GM10847 (cell line): ENCODE results near the gene SDCCAG8.

Experiments used
- POLR2A ChIP-seq: IDR thresholded peaks from 2 replicates; pipeline ENCODE4 v1.6.1; 2011; ENCODE audit not compliant: insufficient read length; ENCODE audit errors: extremely low read depth

SDCCAG8 gene

DNA sequence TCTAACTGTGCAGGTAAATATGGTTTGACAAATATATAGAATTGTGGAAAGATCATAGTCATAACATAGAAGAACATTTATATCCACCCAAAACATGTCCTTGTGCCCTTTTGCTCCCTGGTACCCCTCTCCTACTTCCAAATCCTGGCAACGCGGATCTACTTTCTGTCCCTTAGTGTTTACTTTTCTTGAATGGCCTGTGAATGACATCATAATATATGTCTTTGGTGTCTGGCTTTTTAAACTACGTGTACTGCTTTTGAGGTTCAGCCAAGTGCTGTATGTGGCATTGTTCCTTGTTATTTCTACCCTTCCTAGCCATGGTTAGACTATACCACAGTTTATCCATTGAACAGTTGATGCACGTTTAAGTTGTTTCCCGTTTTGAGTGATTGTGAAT lies 155.6 kb downstream of the SDCCAG8 start:
- TF ChIP-seq POLR2A: no peak

DNA sequence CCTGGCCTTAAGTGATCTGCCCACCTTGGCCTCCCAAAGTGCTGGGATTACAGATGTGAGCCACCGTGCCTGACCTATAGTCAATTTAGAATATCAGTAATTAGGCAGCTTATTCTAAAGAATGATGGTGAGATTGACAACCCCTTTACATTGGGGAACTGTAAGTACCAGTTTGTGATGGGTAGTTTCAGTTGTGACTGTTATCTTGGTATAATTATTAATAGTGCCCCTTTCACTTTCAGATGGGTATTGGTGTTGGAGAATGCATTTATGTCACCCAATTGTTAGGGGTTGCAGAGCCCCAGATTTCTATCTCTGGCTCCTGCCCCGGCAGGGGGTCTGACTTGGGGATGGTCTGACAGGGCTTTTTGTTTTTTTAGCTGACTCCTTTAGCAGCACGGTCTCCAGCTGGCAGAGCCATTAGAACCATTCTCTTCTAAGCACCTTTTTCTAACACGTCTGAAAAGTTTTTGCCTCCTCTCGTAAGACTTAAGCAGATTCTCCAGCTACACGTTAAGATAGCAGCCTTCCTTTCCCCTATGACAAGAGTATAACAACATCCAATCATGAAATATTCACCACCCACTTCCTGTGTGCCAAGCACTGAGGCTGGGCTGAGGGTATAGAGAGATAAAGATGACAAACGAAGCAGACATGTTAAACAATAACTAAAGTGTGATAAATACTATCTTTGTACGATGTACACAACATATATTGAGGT lies 157.8 kb downstream of the SDCCAG8 start:
- TF ChIP-seq POLR2A: no peak

DNA sequence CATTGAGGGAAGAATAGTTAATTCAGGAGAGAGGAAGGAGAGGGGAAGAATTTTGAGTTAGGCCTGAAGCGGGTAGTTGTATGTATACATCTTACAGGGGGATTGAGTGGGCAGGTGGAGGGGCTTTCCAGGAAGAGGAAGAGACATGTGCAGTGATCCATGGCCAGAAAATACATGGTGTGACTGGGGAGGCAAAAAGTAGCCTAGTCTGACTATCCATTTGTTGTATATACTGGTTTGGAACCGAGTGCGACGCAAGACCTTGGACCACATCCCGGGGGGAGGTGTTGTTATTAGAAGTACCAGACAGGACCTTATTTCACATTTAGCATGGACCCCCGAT lies 158.3 kb downstream of the SDCCAG8 start:
- TF ChIP-seq POLR2A: no peak

DNA sequence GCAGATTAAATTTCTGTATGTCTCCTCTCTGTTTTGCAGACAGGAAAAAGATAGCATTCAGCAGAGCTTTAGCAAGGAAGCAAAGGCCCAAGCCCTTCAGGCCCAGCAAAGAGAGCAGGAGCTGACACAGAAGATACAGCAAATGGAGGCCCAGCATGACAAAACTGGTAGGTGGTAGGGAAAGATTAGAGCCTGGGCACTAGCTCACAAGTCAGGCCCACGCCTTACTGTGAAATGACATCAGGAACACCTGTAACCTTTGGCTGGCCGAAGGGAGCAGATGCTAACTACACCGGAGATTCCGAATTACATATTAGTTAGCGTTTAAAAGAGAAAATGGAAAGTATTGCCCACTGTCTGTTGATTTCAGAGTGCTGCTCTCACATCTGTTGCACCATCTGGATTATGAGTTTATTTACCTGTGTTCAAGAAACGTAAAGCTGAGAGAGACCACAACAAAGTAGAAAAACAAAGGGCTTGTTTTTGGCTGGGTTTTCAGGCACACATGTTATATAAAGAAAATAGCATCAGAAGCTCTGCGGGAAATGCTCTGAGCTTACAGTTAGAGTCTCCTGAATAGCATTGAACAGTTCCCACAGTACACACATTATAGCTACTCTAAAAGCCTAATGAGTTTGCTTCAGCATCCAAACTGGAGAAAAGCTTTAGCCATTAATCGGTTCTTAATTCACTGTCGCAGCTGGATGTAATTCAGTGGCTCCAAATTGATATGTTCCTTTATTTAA lies 160.0 kb downstream of the SDCCAG8 start:
- TF ChIP-seq POLR2A: no peak

DNA sequence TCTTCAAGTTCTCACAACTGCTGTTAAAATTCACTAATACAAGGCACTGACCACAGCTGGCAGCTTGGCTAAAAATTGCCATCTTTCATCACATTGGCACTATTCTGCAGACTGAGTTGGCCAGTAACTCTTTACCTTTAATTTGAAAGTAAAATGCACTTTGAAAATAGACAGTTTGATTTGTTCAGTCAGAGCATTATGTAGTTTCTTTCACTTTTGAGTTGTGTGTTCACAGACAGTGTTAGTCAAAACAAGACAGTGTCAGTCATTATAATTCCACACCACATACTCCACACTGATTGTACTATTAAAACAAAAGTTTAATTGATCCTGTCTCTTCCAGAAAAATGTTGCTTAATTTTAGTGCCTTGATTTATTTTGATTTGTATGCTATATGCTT lies 160.7 kb downstream of the SDCCAG8 start:
- TF ChIP-seq POLR2A: no peak

DNA sequence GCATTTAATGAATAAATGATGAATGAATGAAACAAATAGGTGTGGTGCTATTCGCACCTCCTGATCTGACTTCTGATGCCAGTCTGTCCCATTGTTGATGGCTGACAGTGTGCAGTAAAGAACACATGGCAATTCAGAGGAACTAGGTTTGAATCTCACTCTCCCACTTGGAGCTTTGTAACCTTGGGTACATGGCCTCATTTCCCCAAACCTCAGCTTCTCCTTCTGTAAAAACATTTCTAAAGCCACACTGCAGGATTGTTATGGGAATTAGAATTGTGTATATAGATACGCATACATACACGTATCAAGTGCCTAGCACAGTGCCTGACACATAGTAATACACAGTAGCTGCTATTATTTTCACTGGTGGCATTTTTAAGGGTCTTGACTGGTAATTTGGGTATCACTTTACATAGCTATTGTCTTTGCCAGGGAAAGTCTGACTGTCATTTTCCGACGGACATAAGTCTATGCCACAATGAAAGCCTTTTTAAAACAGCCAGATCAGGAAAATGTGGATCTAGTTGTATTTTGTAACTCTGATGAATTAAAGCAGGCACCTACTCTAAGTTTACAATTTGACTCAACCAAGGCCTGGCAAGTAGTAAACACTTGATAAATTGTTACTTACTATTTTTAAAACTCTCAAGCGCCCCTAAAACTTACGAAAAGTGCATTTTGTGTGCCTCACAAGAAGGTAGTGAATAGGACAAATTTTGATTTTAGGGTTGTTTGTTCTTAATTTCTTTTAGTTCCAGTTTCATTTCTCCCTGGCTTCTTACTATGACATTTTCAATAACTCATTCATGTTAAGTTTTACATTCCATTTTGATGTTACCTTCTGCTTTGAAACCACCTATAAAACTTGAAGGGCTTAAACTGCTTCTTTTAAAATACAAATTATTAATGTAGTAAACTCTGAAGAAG lies 164.4 kb downstream of the SDCCAG8 start:
- TF ChIP-seq POLR2A: no peak

DNA sequence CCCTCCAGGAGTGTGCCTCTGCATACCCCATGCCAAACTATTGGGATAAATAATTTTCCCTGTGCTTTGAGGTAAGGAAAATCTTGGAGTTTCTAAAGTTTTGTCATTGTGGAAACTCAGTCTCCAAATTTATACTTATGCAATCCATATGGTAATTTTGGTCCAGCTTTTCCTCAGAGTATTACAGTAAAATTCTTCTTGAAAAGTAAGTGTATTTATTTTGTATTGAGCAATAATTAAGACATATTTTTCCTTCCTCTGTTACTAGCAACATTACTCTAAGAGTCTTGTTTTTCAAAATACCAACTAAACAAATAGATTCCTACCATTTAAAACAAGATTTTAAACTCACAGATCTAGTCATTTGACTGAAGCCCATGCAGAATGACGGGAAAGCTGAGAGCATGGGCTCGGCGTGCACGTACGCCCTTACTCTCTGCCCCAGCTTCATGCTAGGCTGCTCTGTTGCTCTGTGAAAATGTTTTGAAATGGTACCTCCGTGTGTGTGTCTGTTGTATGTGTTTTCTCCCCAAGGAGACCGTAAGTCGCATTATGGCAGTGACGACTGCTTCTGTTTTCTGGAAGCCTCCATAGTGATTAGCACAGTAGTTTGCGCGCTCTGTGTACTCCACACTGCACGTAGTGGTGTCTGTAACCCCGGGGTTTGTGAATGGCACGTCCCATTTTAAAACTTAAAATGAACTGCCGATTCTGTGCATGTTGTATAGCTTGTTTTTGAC lies 165.3 kb downstream of the SDCCAG8 start:
- TF ChIP-seq POLR2A: no peak

DNA sequence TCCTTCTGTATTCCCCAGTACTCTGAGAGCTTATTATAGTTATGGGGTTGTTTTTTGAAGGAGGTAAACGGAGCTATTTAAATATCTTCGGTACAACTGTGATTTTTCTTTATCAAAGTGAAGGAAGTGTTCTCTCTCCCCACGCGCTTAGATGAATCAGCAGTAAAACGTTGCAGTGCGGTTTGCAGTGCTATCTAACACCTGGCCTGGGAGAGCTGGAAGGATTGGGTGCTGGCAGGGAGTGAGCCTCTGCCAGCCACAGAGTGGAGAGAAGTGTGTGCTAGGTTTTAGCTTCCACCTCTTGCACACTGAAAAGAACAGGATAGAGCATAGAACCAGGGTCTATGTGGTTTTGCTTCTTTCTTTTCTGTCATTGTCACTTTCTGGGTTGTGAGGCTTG lies 165.9 kb downstream of the SDCCAG8 start:
- TF ChIP-seq POLR2A: no peak

DNA sequence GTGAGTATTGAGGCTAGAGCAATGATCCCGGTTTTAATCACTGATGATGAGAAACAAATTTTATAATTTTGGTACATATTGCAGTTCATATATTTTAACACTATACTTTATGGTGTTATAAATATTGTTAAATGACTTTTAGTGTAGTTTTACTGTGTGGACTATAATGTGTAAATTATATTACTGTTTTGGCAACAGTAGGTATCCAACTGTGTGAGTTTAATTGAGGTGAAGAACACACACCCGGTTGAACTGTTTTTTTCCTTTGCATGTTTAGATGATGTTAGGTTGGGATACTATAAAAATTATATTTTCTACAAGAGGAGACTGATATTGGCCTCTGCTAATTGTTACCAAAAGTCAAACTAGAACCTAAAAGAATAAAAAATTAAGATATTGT lies 166.5 kb downstream of the SDCCAG8 start:
- TF ChIP-seq POLR2A: no peak

DNA sequence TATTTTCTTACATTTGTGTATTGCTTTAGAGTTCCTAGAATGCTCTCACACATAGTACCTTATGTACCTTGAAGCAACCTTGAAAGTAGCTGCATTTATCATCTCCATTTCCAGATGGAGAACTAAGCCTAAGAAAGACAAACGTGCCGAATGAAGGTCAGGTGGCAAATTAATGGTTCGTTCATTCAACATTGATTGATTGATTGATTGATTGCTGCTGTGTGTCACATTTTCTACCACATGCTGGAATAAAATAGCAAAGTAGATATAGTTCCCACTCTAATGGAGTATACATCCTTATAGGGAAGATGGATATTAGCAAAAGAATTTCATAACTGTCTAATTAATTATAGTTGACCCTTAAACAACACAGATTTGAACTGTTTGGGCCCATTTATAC lies 172.2 kb downstream of the SDCCAG8 start:
- no peak for TF ChIP-seq POLR2A

DNA sequence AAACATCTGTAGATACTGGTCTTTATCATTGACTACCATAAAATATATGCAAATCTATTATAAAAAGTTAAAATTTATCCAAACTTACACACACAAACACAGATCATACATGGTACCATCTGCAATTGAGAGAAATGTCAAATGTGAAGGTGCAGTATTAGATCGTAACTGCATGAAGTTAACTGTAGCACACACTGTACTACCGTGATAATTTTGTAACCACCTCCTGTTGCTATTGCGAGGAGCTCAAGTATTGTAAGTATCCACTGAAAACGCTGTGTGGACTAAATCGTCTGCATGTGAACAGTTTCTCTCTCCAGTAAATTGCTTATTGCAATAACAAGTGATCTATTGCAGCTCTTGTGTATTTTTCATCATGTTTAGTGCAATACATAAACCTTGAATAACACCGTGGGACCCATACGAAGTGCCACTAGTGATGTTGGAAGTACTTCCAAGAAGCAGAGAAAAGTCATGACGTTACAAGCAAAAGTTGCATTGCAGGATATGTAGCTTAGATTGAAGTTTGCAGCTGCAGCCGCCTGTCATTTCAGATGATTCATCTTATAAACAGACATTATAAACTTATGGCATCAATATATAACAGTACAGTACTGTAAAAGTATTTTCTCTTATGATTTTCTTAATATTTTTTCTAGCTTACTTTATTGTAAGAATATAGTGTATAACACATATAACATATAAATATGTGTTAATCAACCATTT lies 172.9 kb downstream of the SDCCAG8 start:
- no peak for TF ChIP-seq POLR2A

DNA sequence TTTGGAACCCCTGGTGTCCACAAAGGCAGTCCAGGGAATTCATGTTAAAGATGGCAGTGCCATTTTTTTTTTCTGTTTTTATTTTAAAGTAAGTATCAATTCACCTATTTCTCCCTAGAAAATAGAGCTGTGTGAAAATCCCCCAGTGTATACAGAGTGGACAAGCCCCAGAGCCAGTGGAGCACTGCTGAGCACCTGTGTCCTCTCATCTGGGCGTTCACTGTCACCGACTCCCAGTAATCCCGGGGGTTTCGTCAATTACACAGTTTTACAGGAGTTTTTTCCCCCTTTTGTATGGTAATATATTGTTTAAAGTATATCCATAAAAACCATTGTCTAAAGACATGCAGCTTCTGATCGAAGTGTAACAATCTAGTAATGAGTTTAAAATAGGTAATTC lies 175.8 kb downstream of the SDCCAG8 start:
- TF ChIP-seq POLR2A: no peak

DNA sequence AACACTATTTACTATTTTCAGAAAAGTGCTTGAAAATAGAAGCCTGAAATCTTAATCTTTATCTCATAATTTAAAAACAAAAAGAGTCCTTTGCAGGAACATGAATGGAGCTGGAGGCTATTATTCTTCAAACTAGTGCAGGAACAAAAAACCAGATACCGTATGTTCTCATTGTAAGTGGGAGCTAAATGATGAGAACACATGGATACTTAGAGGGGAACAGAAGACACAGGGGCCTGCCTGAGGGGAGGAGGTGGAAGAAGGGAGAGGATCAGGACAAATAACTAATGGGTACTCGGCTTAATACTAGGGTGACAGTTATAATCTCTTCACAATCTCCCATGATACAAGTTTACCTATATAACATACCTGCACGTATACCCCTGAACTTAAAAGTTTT lies 176.3 kb downstream of the SDCCAG8 start:
- TF ChIP-seq POLR2A: no peak

DNA sequence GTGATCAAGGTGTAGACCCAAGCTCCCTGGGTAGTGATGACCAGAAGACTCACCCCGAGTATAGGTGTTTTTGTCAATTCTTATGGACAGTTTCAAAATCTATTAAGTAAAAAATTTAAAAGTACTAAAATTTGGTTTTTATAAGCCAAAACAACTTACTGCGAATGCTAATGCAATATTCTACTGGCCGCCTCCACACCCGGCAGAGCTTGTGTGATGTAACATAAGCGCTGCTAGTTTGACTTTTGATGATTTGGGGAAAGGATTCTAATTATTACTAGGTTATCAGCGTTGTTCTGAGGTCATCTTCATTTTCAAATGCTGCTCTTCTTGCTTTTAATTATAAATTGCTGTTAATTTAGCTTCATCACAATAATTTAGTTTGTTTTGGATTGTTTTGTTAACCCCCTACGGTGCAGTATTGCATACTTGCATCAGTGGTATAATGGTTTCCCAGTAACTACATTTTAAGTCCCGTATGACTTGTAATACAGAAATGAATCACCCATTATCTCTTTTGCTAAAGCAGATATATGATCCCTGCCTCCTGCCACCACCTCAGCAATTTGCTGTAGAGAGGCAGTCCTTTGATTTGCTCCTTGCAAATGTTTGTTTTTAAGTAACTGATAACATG lies 178.0 kb downstream of the SDCCAG8 start:
- no peak for TF ChIP-seq POLR2A
